Testis (tissue), 2 donors: Measurements from ENCODE around the gene TRIO.

Experiments used
- CTCF ChIP-seq, 3 experiments: fragments of 450-650 bp in 2 of 3; fragments of 200-600 bp in 1 of 3; sonication (generic) in 1 of 3; IDR thresholded peaks; one replicate each; pipeline ENCODE4 v1.5.1; 2016 to 2019; ENCODE audit warnings: antibody characterized with exemption in 3 of 3, mild to moderate bottlenecking in 2 of 3, moderate library complexity in 1 of 3
- POLR2A ChIP-seq: fragments of 450-650 bp; IDR thresholded peaks from one replicate; pipeline ENCODE4 v1.6.1; 2017; ENCODE audit warnings: antibody characterized with exemption, mild to moderate bottlenecking, moderate library complexity

DNA sequence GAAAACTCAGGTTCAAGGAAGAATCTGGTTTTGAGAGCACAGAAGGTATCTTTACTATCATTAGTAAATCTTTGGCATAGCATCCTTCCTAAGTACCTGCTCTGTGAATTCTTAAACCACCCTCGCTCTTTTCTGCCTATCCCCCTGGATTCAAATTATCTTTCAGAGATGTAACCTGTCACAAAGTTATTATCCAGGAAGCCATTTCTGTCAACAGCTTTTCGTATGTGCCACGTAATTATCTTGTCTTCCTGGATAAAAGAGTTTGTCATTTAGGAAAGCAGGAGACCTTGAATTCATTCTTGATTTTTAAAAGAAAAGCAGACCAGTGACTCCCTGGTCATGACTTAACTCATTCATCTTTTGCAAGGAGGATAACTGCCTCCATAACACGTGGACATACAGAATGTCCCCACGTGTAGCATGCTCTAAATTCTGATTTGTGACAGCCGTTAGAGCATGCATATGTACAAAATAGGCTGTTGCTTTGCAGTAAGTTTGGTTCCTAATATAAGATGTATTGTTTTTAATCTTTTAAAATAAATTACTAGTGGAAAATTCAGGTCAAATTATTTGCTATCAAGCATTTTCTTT is 189.0 kb downstream of the TRIO start:
- TF ChIP-seq CTCF (IDR thresholded peaks at IDR 0.05) (no peak), POLR2A (no peak)
